ENCODE measurements around the gene EDN2.

The EDN2 gene

DNA sequence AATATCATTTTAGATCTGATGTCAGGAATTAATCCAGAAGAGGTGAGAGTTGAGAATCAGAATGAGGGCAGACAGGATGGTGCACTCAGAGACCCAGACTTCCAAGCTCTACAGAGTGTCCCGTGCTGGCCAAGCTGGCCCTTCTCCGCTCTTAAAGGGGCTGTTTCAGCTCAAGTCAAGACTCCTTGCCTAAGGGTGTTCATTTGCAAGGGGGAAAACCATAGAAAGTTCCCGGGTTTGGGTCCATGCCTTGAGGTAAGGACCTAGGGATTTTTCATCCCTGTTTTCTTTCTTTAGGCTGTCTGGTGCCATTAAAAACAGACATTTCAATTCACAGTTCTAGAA lies 47.5 kb downstream of the EDN2 start:
- WGBS (ENCODE audit: extremely low coverage, insufficient coverage, insufficient read length): no CpG with 5 or more reads among the region's 3 CpGs
- H2AK5ac ChIP-seq (ENCODE audit: low read length): peak overlapping the region; percentile 57
- H3K36me3 ChIP-seq (ENCODE audit: control insufficient read depth in 1 of 2, insufficient read depth in 2 of 2, low read length in 2 of 2): no peaks in the 10 kb centered on the region
- no peak for DNase-seq
- no peaks in the 10 kb centered on the region for H3K9me3 ChIP-seq (ENCODE audit: insufficient read depth, low read depth, low read length)
- H2AFZ ChIP-seq (ENCODE audit: insufficient read depth, low read length, poor library complexity): no peak overlapping the region
- peak overlapping the region; percentile 97 for H2BK120ac ChIP-seq (ENCODE audit: insufficient read depth, low read length, poor library complexity)
- no peaks in the 10 kb centered on the region for H3K27me3 ChIP-seq (ENCODE audit: insufficient read depth, low read length)
- H3K79me2 ChIP-seq (ENCODE audit: control insufficient read depth, insufficient read depth, low read length, poor library complexity): peaks cover 9% of the 10 kb centered on the region
- peaks cover 52% of the 10 kb centered on the region for H3K79me1 ChIP-seq (ENCODE audit: low read length)
- no peak overlapping the region for H4K12ac ChIP-seq (ENCODE audit: low read depth, low read length)
- no peak overlapping the region for H3K23ac ChIP-seq (ENCODE audit: low read length)
- H3K4me2 ChIP-seq (ENCODE audit: low read length): peak overlapping the region; percentile 11
- H3K18ac ChIP-seq (ENCODE audit: low read length): peak overlapping the region; percentile 56
- H3K4me1 ChIP-seq (ENCODE audit: control insufficient read depth in 1 of 2, insufficient read depth in 2 of 2, low read length in 2 of 2): peaks cover 33 to 50% of the 10 kb centered on the region in 2 experiments
- peak overlapping the region; percentile 77 for H3K14ac ChIP-seq (ENCODE audit: low read length)
- peak overlapping the region; percentile 90 for H2BK12ac ChIP-seq (ENCODE audit: low read length)
- H4K8ac ChIP-seq (ENCODE audit: low read depth, low read length): peak overlapping the region; percentile 54
- H4K91ac ChIP-seq (ENCODE audit: low read depth, low read length): peak overlapping the region; percentile 93
- peak overlapping the region; percentile 24 for H3K4ac ChIP-seq (ENCODE audit: low read depth, low read length)
- no peak overlapping the region for H3K9ac ChIP-seq (ENCODE audit: low read length)
- H2BK5ac ChIP-seq (ENCODE audit: low read depth, low read length, poor library complexity): peak overlapping the region; percentile 96
- peak overlapping the region; percentile 99 for H3K27ac ChIP-seq (ENCODE audit: low read depth, low read length)
- H3K4me3 ChIP-seq (ENCODE audit: low read depth, low read length): no peak overlapping the region

DNA sequence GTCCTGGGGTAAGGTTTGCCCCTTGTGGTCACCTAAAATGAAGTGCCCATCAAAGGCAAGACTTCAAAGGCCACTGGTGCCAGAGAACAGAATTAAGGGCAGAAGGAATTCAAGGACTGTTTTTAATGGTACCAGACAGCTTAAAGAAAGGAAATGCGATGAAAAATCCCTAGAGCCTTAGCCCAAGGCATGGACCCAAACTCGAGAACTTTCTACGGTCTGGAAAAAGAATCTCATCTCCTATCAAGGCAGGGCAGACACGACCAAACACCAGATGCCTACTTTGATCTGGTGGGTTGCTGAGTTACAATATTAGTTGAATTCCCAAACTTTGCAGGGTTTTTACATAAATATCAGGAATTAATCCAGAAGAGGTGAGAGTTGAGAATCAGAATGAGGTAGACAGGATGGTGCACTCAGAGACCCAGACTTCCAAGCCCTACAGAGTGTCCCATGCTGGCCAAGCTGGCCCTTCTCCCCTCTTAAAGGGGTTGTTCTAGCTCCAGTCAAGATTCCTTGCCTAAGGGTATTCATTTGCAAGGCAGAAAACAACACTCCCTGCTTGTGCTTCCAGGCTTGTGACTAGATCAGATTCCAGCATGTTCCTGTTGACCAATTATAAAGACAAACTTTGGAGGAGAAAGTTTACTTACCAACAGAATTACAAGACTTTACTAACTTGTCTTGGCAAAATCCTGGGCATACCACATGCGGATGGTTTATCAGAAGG lies 48.0 kb downstream of the EDN2 start:
- Histone ChIP-seq H3K9me3 (ENCODE audit: insufficient read depth, low read depth, low read length) (no peaks in the 10 kb centered on the region), H3K79me2 (ENCODE audit: control insufficient read depth, insufficient read depth, low read length, poor library complexity) (peaks cover 11% of the 10 kb centered on the region), H3K4me2 (ENCODE audit: low read length) (peak overlapping the region; percentile 36), H3K9ac (ENCODE audit: low read length) (no peak overlapping the region), H4K8ac (ENCODE audit: low read depth, low read length) (peak overlapping the region; percentile 93), H2AK5ac (ENCODE audit: low read length) (peak overlapping the region; percentile 88), H4K91ac (ENCODE audit: low read depth, low read length) (peak overlapping the region; percentile 100), H3K4me3 (ENCODE audit: low read depth, low read length) (no peak overlapping the region), H2BK12ac (ENCODE audit: low read length) (peak overlapping the region; percentile 84), H3K4ac (ENCODE audit: low read depth, low read length) (peak overlapping the region; percentile 90), H3K18ac (ENCODE audit: low read length) (peak overlapping the region; percentile 93), H2BK5ac (ENCODE audit: low read depth, low read length, poor library complexity) (peak overlapping the region; percentile 96), H3K14ac (ENCODE audit: low read length) (peak overlapping the region; percentile 96), H3K36me3 (ENCODE audit: control insufficient read depth in 1 of 2, insufficient read depth in 2 of 2, low read length in 2 of 2) (no peaks in the 10 kb centered on the region), H4K12ac (ENCODE audit: low read depth, low read length) (peak overlapping the region; percentile 6), H3K27me3 (ENCODE audit: insufficient read depth, low read length) (no peaks in the 10 kb centered on the region), H3K27ac (ENCODE audit: low read depth, low read length) (peak overlapping the region; percentile 99), H3K23ac (ENCODE audit: low read length) (no peak overlapping the region), H3K4me1 (ENCODE audit: control insufficient read depth in 1 of 2, insufficient read depth in 2 of 2, low read length in 2 of 2) (peaks cover 33 to 50% of the 10 kb centered on the region in 2 experiments), H2AFZ (ENCODE audit: insufficient read depth, low read length, poor library complexity) (no peak overlapping the region), H3K79me1 (ENCODE audit: low read length) (peaks cover 56% of the 10 kb centered on the region), H2BK120ac (ENCODE audit: insufficient read depth, low read length, poor library complexity) (peak overlapping the region; percentile 100)
- peak in 1 of 2 donors; percentile 53 for DNase-seq
- WGBS (ENCODE audit: extremely low coverage, insufficient coverage, insufficient read length): no CpG with 5 or more reads among the region's 5 CpGs

GRCh38 chr1:41435570-41436178 lies 48.8 kb downstream of the EDN2 start:
- Histone ChIP-seq H3K4ac (ENCODE audit: low read depth, low read length) (peak overlapping the region; percentile 90), H3K4me1 (ENCODE audit: control insufficient read depth in 1 of 2, insufficient read depth in 2 of 2, low read length in 2 of 2) (peaks cover 33 to 50% of the 10 kb centered on the region in 2 experiments), H3K4me3 (ENCODE audit: low read depth, low read length) (no peak overlapping the region), H3K36me3 (ENCODE audit: control insufficient read depth in 1 of 2, insufficient read depth in 2 of 2, low read length in 2 of 2) (no peaks in the 10 kb centered on the region), H3K27me3 (ENCODE audit: insufficient read depth, low read length) (no peaks in the 10 kb centered on the region), H2AK5ac (ENCODE audit: low read length) (peak overlapping the region; percentile 88), H3K79me2 (ENCODE audit: control insufficient read depth, insufficient read depth, low read length, poor library complexity) (peaks cover 11% of the 10 kb centered on the region), H2BK12ac (ENCODE audit: low read length) (peak overlapping the region; percentile 84), H2BK120ac (ENCODE audit: insufficient read depth, low read length, poor library complexity) (peak overlapping the region; percentile 100), H3K18ac (ENCODE audit: low read length) (peak overlapping the region; percentile 93), H3K9ac (ENCODE audit: low read length) (no peak overlapping the region), H4K8ac (ENCODE audit: low read depth, low read length) (peak overlapping the region; percentile 93), H4K12ac (ENCODE audit: low read depth, low read length) (peak overlapping the region; percentile 6), H3K79me1 (ENCODE audit: low read length) (peaks cover 56% of the 10 kb centered on the region), H3K23ac (ENCODE audit: low read length) (no peak overlapping the region), H3K4me2 (ENCODE audit: low read length) (peak overlapping the region; percentile 36), H2BK5ac (ENCODE audit: low read depth, low read length, poor library complexity) (peak overlapping the region; percentile 96), H4K91ac (ENCODE audit: low read depth, low read length) (peak overlapping the region; percentile 100), H3K27ac (ENCODE audit: low read depth, low read length) (peak overlapping the region; percentile 99), H3K14ac (ENCODE audit: low read length) (peak overlapping the region; percentile 96), H3K9me3 (ENCODE audit: insufficient read depth, low read depth, low read length) (no peaks in the 10 kb centered on the region), H2AFZ (ENCODE audit: insufficient read depth, low read length, poor library complexity) (no peak overlapping the region)
- WGBS (ENCODE audit: extremely low coverage, insufficient coverage, insufficient read length): no CpG with 5 or more reads among the region's 15 CpGs
- DNase-seq: peak; percentile 18 to 33

- H3K4me2 ChIP-seq (ENCODE audit: low read length): no peak overlapping the region
- H3K4ac ChIP-seq (ENCODE audit: low read depth, low read length): peak overlapping the region; percentile 57
- peak overlapping the region; percentile 81 for H3K18ac ChIP-seq (ENCODE audit: low read length)
- H3K14ac ChIP-seq (ENCODE audit: low read length): peak overlapping the region; percentile 83
- peak overlapping the region; percentile 95 for H4K91ac ChIP-seq (ENCODE audit: low read depth, low read length)
- H3K36me3 ChIP-seq (ENCODE audit: control insufficient read depth in 1 of 2, insufficient read depth in 2 of 2, low read length in 2 of 2): no peaks in the 10 kb centered on the region
- no peak for DNase-seq
- peak overlapping the region; percentile 77 for H2AK5ac ChIP-seq (ENCODE audit: low read length)
- no peak overlapping the region for H3K4me3 ChIP-seq (ENCODE audit: low read depth, low read length)
- no peak overlapping the region for H3K23ac ChIP-seq (ENCODE audit: low read length)
- no peak overlapping the region for H3K9ac ChIP-seq (ENCODE audit: low read length)
- H3K4me1 ChIP-seq (ENCODE audit: control insufficient read depth in 1 of 2, insufficient read depth in 2 of 2, low read length in 2 of 2): peaks cover 33 to 50% of the 10 kb centered on the region in 2 experiments
- H4K12ac ChIP-seq (ENCODE audit: low read depth, low read length): no peak overlapping the region
- peak overlapping the region; percentile 91 for H2BK5ac ChIP-seq (ENCODE audit: low read depth, low read length, poor library complexity)
- no CpG with 5 or more reads among the region's 6 CpGs for WGBS (ENCODE audit: extremely low coverage, insufficient coverage, insufficient read length)
- H3K79me1 ChIP-seq (ENCODE audit: low read length): peaks cover 54% of the 10 kb centered on the region
- H2BK120ac ChIP-seq (ENCODE audit: insufficient read depth, low read length, poor library complexity): peak overlapping the region; percentile 97
- peak overlapping the region; percentile 77 for H3K27ac ChIP-seq (ENCODE audit: low read depth, low read length)
- H2BK12ac ChIP-seq (ENCODE audit: low read length): peak overlapping the region; percentile 81
- H3K27me3 ChIP-seq (ENCODE audit: insufficient read depth, low read length): no peaks in the 10 kb centered on the region
- H3K79me2 ChIP-seq (ENCODE audit: control insufficient read depth, insufficient read depth, low read length, poor library complexity): peaks cover 11% of the 10 kb centered on the region
- no peak overlapping the region for H2AFZ ChIP-seq (ENCODE audit: insufficient read depth, low read length, poor library complexity)
- H4K8ac ChIP-seq (ENCODE audit: low read depth, low read length): peak overlapping the region; percentile 87
- H3K9me3 ChIP-seq (ENCODE audit: insufficient read depth, low read depth, low read length): no peaks in the 10 kb centered on the region
Observed at GRCh38 chr1:41434748-41435449, 49.6 kb downstream of the EDN2 start.
